Thyroid gland (tissue), 4 donors: Measurements from ENCODE around the gene TENM3.

Experiments used
- CTCF ChIP-seq, 6 experiments: fragments of 200-600 bp in 3 of 6; fragments of 450-650 bp in 3 of 6; sonication (generic) in 3 of 6; IDR thresholded peaks; one replicate each; pipeline ENCODE4 v1.5.1; 2016 to 2019; ENCODE audit warnings: antibody characterized with exemption in 6 of 6, mild to moderate bottlenecking in 2 of 6, inconsistent platforms in 1 of 6, moderate library complexity in 1 of 6
- POLR2A ChIP-seq, 2 donors: fragments of 450-650 bp; IDR thresholded peaks; one replicate each; pipeline ENCODE4 v1.6.1; 2017; ENCODE audit warnings: antibody characterized with exemption in 2 of 2, mild to moderate bottlenecking in 2 of 2, moderate library complexity in 1 of 2

- TF ChIP-seq CTCF (IDR thresholded peaks at IDR 0.05) (no peak), POLR2A (IDR thresholded peaks at IDR 0.05) (no peak)
Measured at GRCh38 chr4:182604953-182605352, 361.8 kb downstream of the TENM3 start.
